Measurements from ENCODE around the gene ADAM10.

ADAM10 gene

DNA sequence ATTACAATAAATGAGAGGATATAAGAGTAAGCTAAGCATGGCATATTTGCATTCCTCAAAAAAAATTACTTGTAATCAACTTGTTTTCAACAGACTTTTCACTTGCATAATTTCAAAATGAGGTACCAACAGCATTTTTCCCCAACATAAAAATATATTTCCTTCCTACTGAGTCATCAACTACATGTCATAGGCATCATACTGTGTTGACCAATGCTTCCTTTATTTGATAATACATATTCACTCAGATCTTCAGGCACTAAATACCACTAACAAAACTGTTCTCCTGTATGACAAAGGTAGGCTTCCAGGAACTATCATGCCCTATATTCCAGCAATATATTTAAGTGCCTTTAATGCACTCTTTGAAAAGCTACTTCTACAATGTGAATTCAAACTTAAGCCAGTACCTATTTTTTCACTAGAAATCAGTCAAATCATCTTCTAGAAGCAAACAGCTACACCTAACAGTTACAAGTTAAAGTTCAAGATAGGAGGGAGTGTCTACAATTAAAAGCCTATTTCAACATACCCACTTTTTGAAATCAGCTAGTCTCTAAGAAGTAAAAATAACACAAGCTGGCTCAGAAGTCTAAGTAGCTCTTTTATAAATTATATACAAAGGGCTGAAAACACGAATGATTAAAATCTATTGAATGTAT is 11.3 kb downstream of the ADAM10 start:
- H3K27me3 ChIP-seq (ENCODE audit: control insufficient read depth, insufficient read depth, low read length), result no peaks in the 10 kb centered on the region
- H3K4me1 ChIP-seq (ENCODE audit: control insufficient read depth, insufficient read depth, low read length), result peaks cover 44% of the 10 kb centered on the region; the same call in 1 of the 2 replicates
- H3K9ac ChIP-seq (ENCODE audit: low read depth, low read length), result no peak overlapping the region
- no peaks in the 10 kb centered on the region for H3K36me3 ChIP-seq (ENCODE audit: control insufficient read depth, insufficient read depth, low read length)
- H3K4me3 ChIP-seq (ENCODE audit: low read depth, low read length), result no peak overlapping the region
- H3K27ac ChIP-seq (ENCODE audit: low read depth, low read length), result no peak overlapping the region
- no peaks in the 10 kb centered on the region for H3K9me3 ChIP-seq (ENCODE audit: control insufficient read depth, insufficient read depth, low read length)

DNA sequence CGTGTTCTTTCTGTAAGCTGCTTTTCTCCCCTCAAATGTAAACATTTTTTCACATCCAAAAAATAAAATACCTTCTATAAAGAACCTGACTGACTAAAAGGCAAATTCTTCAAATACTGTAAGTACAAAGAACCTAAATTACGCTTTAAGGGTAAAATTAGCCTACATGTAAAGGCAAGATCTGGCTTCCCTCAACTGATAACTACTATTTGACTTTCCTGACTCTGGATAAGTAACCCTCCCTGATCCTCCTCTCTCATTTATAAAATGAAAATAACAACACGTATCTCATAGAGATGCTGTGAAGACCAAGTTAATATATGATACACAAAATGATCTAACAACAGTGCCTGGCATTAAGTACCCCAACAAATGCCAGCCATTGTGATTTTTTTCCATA is 12.2 kb downstream of the ADAM10 start:
- Histone ChIP-seq H3K27me3 (ENCODE audit: control insufficient read depth, insufficient read depth, low read length) (no peaks in the 10 kb centered on the region), H3K27ac (ENCODE audit: low read depth, low read length) (no peak overlapping the region), H3K9me3 (ENCODE audit: control insufficient read depth, insufficient read depth, low read length) (no peaks in the 10 kb centered on the region), H3K4me3 (ENCODE audit: low read depth, low read length) (no peak overlapping the region), H3K36me3 (ENCODE audit: control insufficient read depth, insufficient read depth, low read length) (no peaks in the 10 kb centered on the region), H3K4me1 (ENCODE audit: control insufficient read depth, insufficient read depth, low read length) (peaks cover 35% of the 10 kb centered on the region; the same call in 1 of the 2 replicates), H3K9ac (ENCODE audit: low read depth, low read length) (no peak overlapping the region)

DNA sequence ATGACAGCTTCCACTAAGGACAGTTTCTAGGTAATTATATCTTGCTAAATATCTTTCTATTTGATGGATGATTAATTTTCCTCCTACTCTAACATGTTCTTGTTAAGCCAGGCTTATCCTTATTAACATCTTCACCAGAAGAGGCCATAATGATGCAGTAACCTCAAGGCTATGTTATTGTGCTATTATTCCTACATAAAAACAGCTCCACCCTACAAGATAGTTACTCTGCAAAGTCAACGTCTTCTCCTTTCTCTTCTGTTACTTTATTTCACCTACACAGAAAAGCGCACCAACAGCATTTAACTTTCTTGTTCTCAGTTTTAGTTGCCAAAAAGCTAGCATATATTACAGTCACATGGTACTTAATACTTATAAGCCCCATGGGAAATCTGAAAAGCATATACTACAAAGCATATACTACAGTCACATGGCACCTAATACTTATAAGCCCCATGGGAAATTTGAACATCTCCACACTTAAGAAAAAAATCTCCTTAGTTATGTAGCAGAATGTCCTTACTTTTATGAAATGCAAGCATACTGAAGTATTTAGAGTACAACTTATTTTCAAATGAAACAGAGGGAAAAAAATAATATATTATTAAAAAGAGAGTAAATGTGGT is 13.4 kb downstream of the ADAM10 start:
- no peaks in the 10 kb centered on the region for H3K9me3 ChIP-seq (ENCODE audit: control insufficient read depth, insufficient read depth, low read length)
- H3K4me1 ChIP-seq (ENCODE audit: control insufficient read depth, insufficient read depth, low read length), result peaks cover 34% of the 10 kb centered on the region; the same call in 1 of the 2 replicates
- H3K36me3 ChIP-seq (ENCODE audit: control insufficient read depth, insufficient read depth, low read length), result no peaks in the 10 kb centered on the region
- no peak overlapping the region for H3K4me3 ChIP-seq (ENCODE audit: low read depth, low read length)
- no peak overlapping the region for H3K27ac ChIP-seq (ENCODE audit: low read depth, low read length)
- no peak overlapping the region for H3K9ac ChIP-seq (ENCODE audit: low read depth, low read length)
- H3K27me3 ChIP-seq (ENCODE audit: control insufficient read depth, insufficient read depth, low read length), result no peaks in the 10 kb centered on the region

DNA sequence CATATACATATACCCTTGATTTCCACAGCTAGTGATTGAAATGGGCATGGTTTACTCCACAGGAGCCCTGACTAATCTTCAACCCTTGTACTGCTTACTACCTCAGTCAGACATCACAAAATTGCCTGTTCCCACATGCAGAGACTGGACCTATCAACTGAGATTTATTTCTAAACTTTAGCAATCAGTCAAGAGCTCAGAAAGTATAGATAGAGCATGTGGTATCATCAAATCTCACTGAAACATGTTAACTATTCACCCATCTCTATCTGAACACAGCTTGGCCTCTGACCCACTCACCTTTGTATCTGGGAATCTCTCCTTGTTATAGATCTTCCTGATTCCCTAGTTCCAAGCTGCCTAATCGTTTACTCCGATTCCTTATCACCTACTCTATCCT is 14.6 kb downstream of the ADAM10 start:
- Histone ChIP-seq H3K9ac (ENCODE audit: low read depth, low read length) (no peak overlapping the region), H3K36me3 (ENCODE audit: control insufficient read depth, insufficient read depth, low read length) (no peaks in the 10 kb centered on the region), H3K4me1 (ENCODE audit: control insufficient read depth, insufficient read depth, low read length) (peaks cover 43% of the 10 kb centered on the region; the same call in 1 of the 2 replicates), H3K27me3 (ENCODE audit: control insufficient read depth, insufficient read depth, low read length) (no peaks in the 10 kb centered on the region), H3K27ac (ENCODE audit: low read depth, low read length) (no peak overlapping the region), H3K4me3 (ENCODE audit: low read depth, low read length) (no peak overlapping the region), H3K9me3 (ENCODE audit: control insufficient read depth, insufficient read depth, low read length) (no peaks in the 10 kb centered on the region)

DNA sequence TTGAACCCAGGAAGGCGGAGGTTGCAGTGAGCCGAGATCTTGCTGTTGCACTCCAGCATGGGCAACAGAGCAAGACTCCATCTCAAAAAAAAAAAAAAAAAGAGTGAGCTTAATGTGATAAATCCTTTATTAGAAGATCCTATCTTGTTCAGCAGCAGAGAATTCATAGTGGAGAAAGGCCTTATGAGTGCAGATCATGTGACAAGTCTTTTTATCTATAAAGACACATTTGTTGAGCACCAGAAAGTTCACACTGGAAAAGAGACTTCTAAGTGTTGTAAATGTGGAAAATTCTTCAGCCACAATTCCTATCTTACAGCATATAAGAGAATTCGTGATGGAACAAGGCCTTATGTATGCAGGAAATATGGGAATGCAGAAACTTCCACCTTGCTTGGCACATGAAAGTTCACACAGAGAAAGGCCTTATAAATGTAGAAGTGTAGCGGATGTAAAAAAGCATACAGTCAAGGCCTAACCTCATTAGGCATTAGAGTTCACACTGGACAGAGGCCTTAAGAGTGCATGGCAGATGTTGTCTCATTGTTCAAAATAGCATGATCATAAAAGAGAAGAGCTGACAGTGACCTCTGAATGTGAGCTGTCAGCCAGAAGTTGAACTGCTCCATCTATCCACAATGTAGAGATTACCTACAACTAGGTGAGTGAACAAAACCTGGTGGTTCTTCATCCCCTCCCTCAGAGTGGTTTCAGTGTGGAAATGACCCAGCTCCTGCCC is 16.7 kb downstream of the ADAM10 start:
- no peak overlapping the region for H3K27ac ChIP-seq (ENCODE audit: low read depth, low read length)
- H3K4me1 ChIP-seq (ENCODE audit: control insufficient read depth, insufficient read depth, low read length), result peaks cover 29% of the 10 kb centered on the region; the same call in 1 of the 2 replicates
- H3K9me3 ChIP-seq (ENCODE audit: control insufficient read depth, insufficient read depth, low read length), result no peaks in the 10 kb centered on the region
- no peaks in the 10 kb centered on the region for H3K27me3 ChIP-seq (ENCODE audit: control insufficient read depth, insufficient read depth, low read length)
- H3K4me3 ChIP-seq (ENCODE audit: low read depth, low read length), result no peak overlapping the region
- no peak overlapping the region for H3K9ac ChIP-seq (ENCODE audit: low read depth, low read length)
- H3K36me3 ChIP-seq (ENCODE audit: control insufficient read depth, insufficient read depth, low read length), result no peaks in the 10 kb centered on the region

DNA sequence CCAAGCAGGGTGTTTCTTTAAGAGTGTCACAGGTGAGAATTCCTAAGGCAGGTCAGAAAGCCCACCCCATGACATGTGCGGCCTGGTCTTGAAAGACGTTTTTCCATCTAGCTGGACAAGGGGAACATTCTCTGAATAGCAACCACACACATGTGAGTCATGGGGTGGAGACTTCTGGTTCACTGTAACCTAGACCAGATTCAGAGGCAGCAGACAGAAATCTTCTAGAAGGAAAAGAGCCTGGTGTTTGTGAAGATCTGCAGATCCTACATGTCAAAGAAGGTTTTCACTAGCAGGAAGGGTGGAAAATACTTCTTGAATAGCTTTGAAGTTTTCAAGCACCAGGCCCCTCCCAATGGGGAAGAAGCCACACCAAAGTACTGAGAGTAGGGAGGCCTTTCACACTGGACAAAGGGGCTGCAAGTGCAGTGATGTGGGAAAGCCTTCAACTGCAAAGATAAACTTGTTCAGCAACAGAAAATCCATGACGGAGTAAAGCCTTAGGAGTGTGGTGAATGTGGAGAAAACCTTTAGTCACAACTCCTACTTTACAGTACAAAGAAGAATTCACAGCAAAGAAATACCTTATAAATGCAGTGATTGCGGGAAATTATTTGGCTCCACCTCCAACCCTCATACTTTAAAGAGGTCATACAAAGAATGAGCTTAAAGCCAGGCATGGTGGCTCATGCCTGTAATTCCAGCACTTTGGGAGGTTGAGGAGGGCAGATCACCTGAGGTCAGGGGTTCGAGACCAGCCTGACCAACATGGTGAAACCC is 17.6 kb downstream of the ADAM10 start:
- Histone ChIP-seq H3K9me3 (ENCODE audit: control insufficient read depth, insufficient read depth, low read length) (no peaks in the 10 kb centered on the region), H3K27ac (ENCODE audit: low read depth, low read length) (no peak overlapping the region), H3K36me3 (ENCODE audit: control insufficient read depth, insufficient read depth, low read length) (no peaks in the 10 kb centered on the region), H3K27me3 (ENCODE audit: control insufficient read depth, insufficient read depth, low read length) (no peaks in the 10 kb centered on the region), H3K9ac (ENCODE audit: low read depth, low read length) (no peak overlapping the region), H3K4me3 (ENCODE audit: low read depth, low read length) (no peak overlapping the region), H3K4me1 (ENCODE audit: control insufficient read depth, insufficient read depth, low read length) (peaks cover 23% of the 10 kb centered on the region; the same call in 1 of the 2 replicates)

DNA sequence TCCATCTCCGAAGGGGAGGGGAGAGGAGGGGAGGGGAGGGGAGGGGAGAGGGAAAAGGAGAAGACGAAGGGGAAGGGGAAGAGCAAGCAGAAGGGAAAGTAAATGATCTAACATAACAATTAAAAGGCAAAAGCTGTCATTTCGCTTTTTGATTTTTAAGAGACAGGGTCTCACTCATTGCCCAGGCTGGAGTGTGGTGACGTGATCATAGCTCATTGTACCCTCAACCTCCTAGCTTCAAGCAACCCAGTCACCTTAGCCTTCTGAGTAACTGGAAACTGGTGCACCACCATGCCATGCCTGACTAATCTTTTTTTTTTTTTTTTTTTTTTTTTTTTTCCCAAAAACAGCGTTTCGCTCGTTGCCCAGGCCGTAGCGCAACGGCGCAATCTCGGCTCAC is 22.6 kb downstream of the ADAM10 start:
- Histone ChIP-seq H3K36me3 (ENCODE audit: control insufficient read depth, insufficient read depth, low read length) (no peaks in the 10 kb centered on the region), H3K9ac (ENCODE audit: low read depth, low read length) (no peak overlapping the region), H3K27me3 (ENCODE audit: control insufficient read depth, insufficient read depth, low read length) (no peaks in the 10 kb centered on the region), H3K9me3 (ENCODE audit: control insufficient read depth, insufficient read depth, low read length) (no peaks in the 10 kb centered on the region), H3K27ac (ENCODE audit: low read depth, low read length) (no peak overlapping the region), H3K4me1 (ENCODE audit: control insufficient read depth, insufficient read depth, low read length) (peaks cover 10% of the 10 kb centered on the region; the same call in 1 of the 2 replicates), H3K4me3 (ENCODE audit: low read depth, low read length) (no peak overlapping the region)

DNA sequence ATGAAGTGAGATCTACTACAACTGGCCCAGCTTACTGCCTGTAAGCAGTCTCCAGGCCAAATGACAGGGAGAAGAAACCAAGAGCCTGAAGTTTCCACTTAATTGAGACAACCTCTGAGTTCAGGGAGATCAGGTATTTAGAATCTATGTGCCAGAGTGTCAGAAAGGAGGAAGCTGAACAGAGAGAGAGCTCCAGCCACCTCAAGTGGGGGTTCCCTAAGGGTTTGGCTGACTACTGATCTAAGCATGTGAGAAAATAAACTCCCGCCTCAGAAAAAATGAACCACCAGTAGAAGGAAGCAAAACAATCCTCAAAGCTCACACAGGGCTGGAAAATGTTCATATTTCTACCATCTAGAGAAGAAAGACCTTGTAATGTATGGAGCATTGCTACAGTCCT is 25.0 kb downstream of the ADAM10 start:
- Histone ChIP-seq H3K9ac (ENCODE audit: low read depth, low read length) (no peak overlapping the region), H3K9me3 (ENCODE audit: control insufficient read depth, insufficient read depth, low read length) (no peaks in the 10 kb centered on the region), H3K4me3 (ENCODE audit: low read depth, low read length) (no peak overlapping the region), H3K27ac (ENCODE audit: low read depth, low read length) (no peak overlapping the region), H3K36me3 (ENCODE audit: control insufficient read depth, insufficient read depth, low read length) (no peaks in the 10 kb centered on the region), H3K27me3 (ENCODE audit: control insufficient read depth, insufficient read depth, low read length) (no peaks in the 10 kb centered on the region), H3K4me1 (ENCODE audit: control insufficient read depth, insufficient read depth, low read length) (peaks cover 5% of the 10 kb centered on the region; the same call in 1 of the 2 replicates)

DNA sequence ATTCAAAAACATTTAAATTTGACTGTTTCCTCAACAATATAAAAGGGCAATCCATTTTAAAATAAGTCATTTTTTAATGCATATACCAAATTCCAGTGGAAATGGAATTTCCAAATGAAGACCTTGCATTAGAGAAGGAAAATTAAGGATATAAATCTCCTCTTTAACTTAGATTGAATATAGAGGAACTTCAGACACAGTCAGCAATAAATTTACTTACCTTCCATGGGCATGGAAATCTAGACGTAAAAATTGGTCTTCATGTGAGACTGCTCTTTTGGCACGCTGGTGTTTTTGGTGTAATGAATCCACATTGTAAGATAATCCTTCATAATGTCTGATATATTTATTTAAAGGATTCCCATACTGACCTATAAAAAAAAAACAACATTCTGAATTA is 32.1 kb downstream of the ADAM10 start:
- H3K36me3 ChIP-seq (ENCODE audit: control insufficient read depth, insufficient read depth, low read length), result peaks cover 28% of the 10 kb centered on the region
- no peak overlapping the region for H3K9ac ChIP-seq (ENCODE audit: low read depth, low read length)
- peaks cover 5% of the 10 kb centered on the region; the same call in 1 of the 2 replicates for H3K4me1 ChIP-seq (ENCODE audit: control insufficient read depth, insufficient read depth, low read length)
- H3K27ac ChIP-seq (ENCODE audit: low read depth, low read length), result no peak overlapping the region
- no peak overlapping the region for H3K4me3 ChIP-seq (ENCODE audit: low read depth, low read length)
- H3K9me3 ChIP-seq (ENCODE audit: control insufficient read depth, insufficient read depth, low read length), result no peaks in the 10 kb centered on the region
- no peaks in the 10 kb centered on the region for H3K27me3 ChIP-seq (ENCODE audit: control insufficient read depth, insufficient read depth, low read length)

DNA sequence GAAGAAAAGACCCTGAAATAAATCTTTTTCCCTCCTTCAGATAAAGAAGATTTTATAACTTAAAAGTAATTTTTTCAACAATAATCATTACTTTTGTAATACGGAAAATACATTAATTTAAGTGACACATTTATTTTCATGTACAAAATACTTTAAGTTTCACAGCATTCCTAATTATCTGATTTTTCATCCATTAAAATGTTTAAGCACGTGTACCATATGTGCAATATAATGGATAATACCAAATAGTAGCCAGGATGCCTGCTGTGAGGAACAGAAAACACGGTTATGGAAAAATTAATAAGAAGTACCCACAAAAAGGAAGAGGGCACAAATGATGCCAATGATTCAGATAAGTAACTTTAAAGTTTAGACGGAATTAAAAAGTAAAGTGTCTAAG is 33.5 kb downstream of the ADAM10 start:
- peaks cover 28% of the 10 kb centered on the region for H3K36me3 ChIP-seq (ENCODE audit: control insufficient read depth, insufficient read depth, low read length)
- H3K27ac ChIP-seq (ENCODE audit: low read depth, low read length), result no peak overlapping the region
- H3K9me3 ChIP-seq (ENCODE audit: control insufficient read depth, insufficient read depth, low read length), result no peaks in the 10 kb centered on the region
- H3K4me1 ChIP-seq (ENCODE audit: control insufficient read depth, insufficient read depth, low read length), result peaks cover 5% of the 10 kb centered on the region; the same call in 1 of the 2 replicates
- H3K4me3 ChIP-seq (ENCODE audit: low read depth, low read length), result no peak overlapping the region
- H3K9ac ChIP-seq (ENCODE audit: low read depth, low read length), result no peak overlapping the region
- no peaks in the 10 kb centered on the region for H3K27me3 ChIP-seq (ENCODE audit: control insufficient read depth, insufficient read depth, low read length)

All from HUES48 (cell line).